Inferior parietal cortex (tissue), 1 donor: ENCODE results near the gene CPSF4L.
"Not testable (repeated sequence)": the region's sequence is repeated elsewhere in the genome, so short reads cannot be mapped to it uniquely, and the experiment has no call there.

Source experiments
- DNase-seq: peaks from one replicate; pipeline ENCODE4 v3.0.0-alpha.2; 2016; ENCODE audit errors: extremely low spot score

CPSF4L gene

DNA sequence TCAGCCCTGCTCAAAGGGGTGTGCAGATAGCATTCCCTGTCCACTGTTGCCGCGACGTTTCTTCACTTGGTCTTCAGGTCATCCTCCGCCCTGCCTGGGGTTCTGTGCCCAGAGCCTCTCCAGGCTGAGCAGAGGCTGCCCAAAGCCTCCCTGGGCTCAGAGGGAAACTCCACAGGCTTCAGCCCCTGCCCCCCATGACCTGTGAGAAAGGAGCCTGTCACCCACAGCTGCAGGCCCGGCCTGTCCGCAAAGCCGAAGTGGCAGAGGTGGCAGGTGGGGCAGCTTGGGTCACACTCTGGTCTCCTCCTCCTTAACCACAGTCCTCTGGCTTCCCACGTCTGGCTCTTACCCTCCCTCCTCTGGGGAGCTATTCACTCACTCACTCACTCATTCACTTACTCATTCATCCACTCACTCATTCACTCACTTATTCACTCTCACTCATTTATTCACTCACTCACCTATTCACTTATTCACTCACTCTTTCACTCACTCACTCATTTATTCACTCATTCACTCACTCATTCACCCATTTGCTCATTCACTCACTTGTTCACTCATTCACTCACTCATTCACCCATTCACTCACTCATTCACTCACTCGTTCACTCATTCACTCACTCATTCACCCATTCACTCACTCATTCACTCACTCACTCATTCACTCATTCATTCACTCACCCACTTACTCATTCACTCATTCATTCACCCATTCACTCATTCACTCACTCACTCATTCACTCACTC is 7.1 kb upstream of the CPSF4L start:
- DNase-seq, result no peak

DNA sequence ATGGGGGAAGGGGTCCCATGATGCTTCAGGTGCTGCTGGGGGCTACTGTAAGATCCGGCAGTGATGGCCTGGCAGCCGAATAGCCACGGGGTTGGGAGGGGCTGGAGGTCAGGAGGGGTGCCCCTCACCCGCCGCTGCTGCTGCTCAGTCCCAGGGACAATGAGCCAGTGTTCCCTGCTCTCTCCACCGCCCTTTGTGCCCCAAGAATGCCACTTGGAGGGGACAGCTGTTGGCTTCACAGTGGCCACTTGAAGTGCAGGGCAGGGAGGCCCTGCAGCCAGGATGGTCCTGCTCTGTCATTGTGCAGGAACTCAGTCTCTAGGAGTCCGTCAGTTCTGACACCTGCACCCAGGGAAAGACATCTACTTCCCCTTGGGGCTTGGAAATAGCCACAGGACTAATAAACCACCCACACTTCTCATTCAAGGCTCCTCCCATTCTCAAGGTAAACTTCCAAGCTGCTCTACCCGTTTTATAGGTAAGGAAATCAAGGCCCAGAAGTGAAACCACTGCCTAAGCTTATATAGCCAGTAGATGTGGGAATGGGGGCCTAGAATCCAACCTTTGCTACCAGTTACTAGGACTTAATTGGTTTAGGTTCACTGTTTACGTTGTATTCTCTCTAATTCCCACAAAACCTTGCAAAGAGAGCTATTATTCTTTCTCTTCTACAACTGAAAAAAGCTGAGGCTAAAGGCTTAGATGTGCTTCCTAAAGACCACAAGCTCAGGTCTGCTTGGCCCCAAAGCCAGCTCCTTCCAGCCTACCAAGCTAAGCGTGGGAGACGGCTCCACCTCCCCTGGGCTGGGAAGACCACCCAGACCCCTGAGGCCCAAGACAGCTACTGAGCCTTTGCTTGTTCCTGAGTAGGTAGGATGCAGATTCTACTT is 6.2 kb upstream of the CPSF4L start:
- peak; percentile 72 for DNase-seq

- no peak for DNase-seq
These were observed 5.1 kb upstream of the CPSF4L start for GRCh38 chr17:73266796-73267195.

DNA sequence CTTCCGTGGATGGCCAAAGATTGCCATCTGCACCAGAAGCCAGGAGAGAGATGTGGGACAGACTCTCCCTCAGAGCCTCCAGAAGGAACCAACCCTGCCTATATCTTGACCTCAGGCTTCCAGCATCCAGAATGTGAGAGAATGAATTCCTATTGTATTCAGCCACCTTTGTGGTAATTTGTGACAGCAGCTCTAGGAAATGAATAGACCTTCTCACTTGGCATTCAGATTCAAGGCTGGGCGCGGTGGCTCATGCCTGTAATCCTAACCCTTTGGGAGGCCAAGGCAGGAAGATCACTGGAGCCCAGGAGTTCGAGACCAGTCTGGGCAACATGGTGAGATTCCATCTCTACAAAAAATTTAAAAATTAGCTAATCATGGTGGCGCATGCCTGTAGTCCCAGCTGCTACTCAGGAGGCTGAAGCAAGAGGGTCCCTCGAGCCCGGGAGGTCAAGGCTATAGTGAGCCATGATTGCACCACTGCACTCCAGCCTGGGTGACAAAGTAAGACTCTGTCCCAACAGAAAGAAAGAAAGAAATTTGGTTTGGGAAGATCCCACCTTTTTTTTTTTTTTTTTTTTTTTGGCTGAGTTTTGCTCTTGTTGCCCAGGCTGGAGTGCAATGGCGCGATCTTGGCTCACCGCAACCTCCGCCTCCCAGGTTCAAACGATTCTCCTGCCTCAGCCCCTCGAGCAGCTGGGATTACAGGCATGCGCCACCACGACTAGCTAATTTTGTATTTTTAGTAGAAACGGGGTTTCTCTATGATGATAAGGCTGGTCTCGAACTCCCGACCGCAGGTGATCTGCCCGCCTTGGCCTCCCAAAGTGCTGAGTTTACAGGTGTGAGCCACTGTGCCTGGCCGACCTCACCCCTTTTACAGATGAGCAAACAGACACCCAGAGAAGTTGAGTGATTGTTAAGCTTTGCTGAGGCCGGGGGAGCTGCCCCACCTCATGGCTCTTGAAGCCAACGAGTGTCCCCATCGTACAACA is 4.3 kb upstream of the CPSF4L start:
- DNase-seq, result no peak

GRCh38 chr17:73264448-73264847 is 2.8 kb upstream of the CPSF4L start:
- not testable (repeated sequence) for DNase-seq

DNA sequence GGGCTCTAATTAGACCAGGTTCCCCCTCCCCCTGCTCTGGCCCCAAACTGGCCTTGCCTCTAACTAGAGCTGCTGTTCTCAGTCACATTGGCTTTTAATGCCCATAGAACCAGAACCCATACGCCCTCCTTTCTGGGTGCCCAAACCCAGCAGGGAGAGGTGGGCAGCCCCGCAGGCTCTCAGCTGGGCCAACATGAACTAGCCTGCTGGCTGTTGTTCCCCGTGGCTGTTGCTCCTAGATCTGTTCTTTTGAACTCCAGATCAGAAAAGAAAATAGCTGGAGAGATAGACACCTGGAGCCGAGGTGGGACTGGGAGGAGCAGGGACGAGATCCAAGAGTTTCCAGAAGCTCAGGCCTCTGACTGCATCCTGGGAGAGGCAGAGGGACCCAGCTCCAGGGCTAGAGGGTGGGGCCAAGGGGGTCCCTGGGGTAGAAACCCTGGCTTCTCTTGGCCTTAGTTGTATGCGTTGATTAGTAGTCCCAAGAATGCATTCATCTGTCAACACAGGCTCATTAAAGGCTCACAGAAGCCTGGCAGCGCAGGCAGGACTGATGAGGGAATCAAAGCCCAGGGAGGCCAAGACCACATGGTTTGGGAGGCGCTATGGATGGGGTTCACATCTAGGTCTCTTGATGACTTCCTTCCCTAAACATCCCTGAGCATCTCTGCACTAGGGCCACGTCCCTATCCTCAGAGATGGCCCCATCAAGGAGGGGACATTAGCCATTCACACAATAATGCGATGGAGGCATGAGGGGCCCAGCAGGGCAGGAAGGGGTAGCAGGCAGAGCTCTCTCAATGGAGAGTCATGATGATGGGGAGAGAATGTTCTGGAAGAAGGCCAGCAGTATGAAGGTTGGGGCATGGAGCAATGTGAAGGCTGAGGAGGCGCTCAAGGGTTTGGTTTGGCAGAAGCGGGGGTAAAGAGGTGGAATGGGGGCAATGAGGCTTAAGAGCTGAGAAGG is 1.3 kb upstream of the CPSF4L start:
- no peak for DNase-seq

DNA sequence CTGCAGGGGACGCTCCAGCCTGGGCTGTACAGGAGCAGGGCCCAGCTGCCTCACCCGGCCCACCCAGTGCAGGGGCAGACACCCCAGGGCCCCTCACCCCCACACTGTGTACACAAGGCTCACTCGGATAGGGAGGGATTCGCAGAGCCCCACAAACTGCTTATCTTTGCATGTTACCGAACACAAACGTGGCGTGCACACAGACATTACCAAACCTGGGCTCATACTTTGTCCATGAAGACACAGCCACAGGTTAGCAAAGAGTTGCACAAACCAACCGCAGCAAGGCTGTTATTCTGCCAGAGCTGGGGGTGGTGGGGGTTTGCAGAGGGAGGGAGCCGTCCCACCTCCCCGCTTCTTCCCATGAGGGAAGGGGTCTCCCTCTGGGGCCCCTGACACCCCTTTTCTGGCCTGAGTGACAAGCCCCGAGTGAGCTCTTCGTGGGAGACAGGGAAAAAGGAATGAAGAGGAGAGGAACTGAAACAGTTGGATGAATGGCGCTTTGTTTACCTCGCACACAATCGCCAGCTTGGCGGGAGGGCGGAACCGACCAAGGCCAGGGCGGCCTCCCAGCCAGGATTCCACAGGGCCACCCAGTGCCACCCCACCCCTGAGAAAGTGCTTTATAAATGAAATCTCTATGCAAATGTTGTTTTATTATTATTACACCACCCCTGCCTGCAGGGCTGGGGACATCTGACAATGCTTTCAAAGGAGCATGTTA is 434 bp upstream of the CPSF4L start:
- peak; percentile 61 for DNase-seq

- DNase-seq, result no peak
These were observed 4.2 kb downstream of the CPSF4L start for GRCh38 chr17:73257516-73257915.

DNA sequence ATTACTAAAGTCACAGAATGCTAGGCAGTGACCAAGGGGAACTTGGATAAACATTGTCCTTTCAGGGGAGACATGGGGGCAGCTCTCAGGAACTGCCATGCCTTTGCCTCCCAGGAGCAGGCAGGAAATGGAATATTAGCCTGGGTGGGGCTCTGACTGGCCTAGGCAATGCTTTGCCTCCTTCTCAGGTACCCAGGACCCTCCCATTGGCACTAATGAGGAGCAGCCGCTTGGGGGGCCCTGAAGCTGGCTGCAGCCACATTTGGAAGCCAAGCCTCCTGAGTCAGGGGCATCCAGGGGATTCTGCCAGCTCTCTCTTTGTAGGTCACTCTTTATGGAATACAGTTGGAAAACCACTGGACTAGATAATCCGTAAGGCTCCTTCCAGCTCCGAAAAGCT is 5.5 kb downstream of the CPSF4L start:
- no peak for DNase-seq

GRCh38 chr17:73255671-73256181 is 6.0 kb downstream of the CPSF4L start:
- peak; percentile 80 for DNase-seq

- no peak for DNase-seq
These were observed 9.8 kb downstream of the CPSF4L start for GRCh38 chr17:73251871-73252270.

GRCh38 chr17:73250851-73251640 is 10.6 kb downstream of the CPSF4L start:
- DNase-seq, result no peak

- no peak for DNase-seq
These were observed 12.0 kb downstream of the CPSF4L start for GRCh38 chr17:73249700-73250099.

- no peak for DNase-seq
These were observed 13.1 kb downstream of the CPSF4L start for GRCh38 chr17:73248532-73248931.

GRCh38 chr17:73247726-73248125 is 14.0 kb downstream of the CPSF4L start:
- DNase-seq, result no peak

DNA sequence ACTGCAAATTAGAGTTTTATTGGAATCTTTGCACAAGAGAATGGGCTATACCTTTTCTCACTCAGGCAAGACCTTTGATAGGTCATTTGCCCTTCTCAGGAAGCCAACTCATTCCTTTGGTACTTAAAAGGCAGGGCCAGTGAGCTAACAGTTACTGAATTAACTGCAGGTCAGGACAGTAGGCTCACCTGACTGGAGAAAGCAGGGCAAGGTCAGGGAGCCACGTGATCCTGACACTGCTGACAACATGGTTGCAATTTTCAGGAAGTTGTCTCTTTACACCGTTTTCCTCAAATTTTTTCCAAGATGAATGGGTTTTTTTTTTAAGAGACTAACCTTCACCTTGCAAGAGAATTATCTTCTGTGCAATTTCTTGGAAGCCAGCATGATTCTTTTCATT is 21.1 kb downstream of the CPSF4L start:
- no peak for DNase-seq

DNA sequence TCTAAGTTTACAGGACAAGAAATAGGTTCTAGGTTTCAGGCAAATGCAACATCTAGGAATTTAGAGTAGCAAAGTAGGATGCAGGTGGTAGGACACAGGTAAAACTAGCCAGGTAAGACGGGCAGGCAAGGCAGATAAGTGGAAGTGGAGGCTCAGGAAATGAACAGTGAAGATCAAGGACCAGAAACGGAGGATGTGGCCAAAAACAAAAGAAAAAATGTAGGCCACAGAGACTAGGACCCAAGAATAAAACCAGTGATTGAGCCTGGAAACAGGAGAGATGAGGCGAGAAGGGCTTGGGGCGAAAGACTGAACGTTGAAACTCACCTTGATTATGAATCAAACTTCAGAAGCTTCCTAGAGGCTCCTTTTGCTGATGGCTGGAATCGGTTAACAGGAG is 24.0 kb downstream of the CPSF4L start:
- no peak for DNase-seq

DNA sequence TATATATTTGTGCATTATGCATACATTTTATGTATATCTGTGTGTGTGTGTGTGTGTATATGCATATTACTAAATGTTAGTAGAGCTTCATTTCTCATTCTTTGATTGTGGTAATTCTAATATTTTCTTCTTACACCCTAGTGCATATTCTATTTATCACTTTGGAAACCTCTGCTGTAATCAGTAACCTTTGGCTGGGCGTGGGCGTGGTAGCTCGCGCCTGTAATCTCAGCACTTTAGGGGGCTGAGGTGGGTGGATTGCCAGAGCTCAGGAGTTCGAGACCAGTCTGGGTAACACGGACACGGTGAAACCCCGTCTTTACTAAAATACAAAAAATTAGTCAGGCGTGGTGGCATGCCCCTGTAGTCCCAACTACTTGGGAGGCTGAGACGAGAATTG is 26.9 kb downstream of the CPSF4L start:
- DNase-seq, result no peak
